HL-60 (cell line): ENCODE results near the gene KRT33A.

ENCODE experiments used
- GABPA ChIP-seq: IDR thresholded peaks from 2 replicates; pipeline ENCODE4 v1.6.1; 2012; ENCODE audit warnings: low read depth
- TF ChIP-seq, protein P1 (sequence below): IDR thresholded peaks from one replicate; pipeline ENCODE4 v1.5.1; 2011; ENCODE audit warnings: low read length, control low read depth, inconsistent platforms; ENCODE audit not compliant: insufficient read depth

DNA sequence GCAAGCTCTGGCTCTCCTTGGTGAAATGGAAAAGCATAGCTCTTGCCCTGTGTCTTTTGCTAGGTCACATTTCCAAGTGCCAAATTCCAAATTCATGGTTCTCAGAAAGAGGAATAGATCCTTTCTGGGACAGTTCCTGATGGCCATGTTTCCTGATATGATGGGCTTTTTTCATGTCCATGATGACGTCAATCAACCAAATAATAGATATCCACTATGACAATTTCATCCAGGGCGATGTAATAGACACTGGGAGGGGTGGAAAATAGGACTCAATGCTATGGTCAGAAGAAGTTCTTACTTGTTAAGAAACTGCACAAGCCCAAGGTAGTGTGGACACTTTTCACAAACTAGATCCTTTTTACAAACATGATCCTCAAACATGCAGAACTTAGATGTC, 549 bp upstream of the KRT33A start:
- TF ChIP-seq, protein P1, sequence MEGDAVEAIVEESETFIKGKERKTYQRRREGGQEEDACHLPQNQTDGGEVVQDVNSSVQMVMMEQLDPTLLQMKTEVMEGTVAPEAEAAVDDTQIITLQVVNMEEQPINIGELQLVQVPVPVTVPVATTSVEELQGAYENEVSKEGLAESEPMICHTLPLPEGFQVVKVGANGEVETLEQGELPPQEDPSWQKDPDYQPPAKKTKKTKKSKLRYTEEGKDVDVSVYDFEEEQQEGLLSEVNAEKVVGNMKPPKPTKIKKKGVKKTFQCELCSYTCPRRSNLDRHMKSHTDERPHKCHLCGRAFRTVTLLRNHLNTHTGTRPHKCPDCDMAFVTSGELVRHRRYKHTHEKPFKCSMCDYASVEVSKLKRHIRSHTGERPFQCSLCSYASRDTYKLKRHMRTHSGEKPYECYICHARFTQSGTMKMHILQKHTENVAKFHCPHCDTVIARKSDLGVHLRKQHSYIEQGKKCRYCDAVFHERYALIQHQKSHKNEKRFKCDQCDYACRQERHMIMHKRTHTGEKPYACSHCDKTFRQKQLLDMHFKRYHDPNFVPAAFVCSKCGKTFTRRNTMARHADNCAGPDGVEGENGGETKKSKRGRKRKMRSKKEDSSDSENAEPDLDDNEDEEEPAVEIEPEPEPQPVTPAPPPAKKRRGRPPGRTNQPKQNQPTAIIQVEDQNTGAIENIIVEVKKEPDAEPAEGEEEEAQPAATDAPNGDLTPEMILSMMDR: no peak
- no peak for TF ChIP-seq GABPA
